HS-27A (cell line): ENCODE results near the gene SH3PXD2B.

ENCODE experiments used
- DNase-seq: peaks from one replicate; pipeline ENCODE4 v3.0.0-alpha.2; 2012; ENCODE audit warnings: low read depth, missing footprints

The SH3PXD2B gene

GRCh38 chr5:172453206-172453985 is 929 bp downstream of the SH3PXD2B start:
- no peak for DNase-seq

- DNase-seq = no peak
Measured at GRCh38 chr5:172452398-172453205, 1.7 kb downstream of the SH3PXD2B start.

GRCh38 chr5:172451771-172452197 is 2.5 kb downstream of the SH3PXD2B start:
- DNase-seq = no peak

GRCh38 chr5:172450861-172451695 is 3.2 kb downstream of the SH3PXD2B start:
- no peak for DNase-seq

- DNase-seq = no peak
Measured at GRCh38 chr5:172450453-172450852, 3.9 kb downstream of the SH3PXD2B start.

- no peak for DNase-seq
Measured at GRCh38 chr5:172448999-172449398, 5.3 kb downstream of the SH3PXD2B start.

GRCh38 chr5:172447646-172448365 is 6.5 kb downstream of the SH3PXD2B start:
- DNase-seq = no peak

- DNase-seq = no peak
Measured at GRCh38 chr5:172446336-172447051, 7.8 kb downstream of the SH3PXD2B start.

- no peak for DNase-seq
Measured at GRCh38 chr5:172445866-172446265, 8.5 kb downstream of the SH3PXD2B start.

GRCh38 chr5:172444626-172445365 is 9.5 kb downstream of the SH3PXD2B start:
- DNase-seq = no peak

GRCh38 chr5:172444110-172444510 is 10.2 kb downstream of the SH3PXD2B start:
- no peak for DNase-seq

GRCh38 chr5:172443441-172444109 is 10.8 kb downstream of the SH3PXD2B start:
- no peak for DNase-seq

- no peak for DNase-seq
Measured at GRCh38 chr5:172442592-172442991, 11.7 kb downstream of the SH3PXD2B start.

GRCh38 chr5:172441262-172441751 is 13.0 kb downstream of the SH3PXD2B start:
- no peak for DNase-seq

- no peak for DNase-seq
Measured at GRCh38 chr5:172440486-172440885, 13.8 kb downstream of the SH3PXD2B start.

GRCh38 chr5:172439785-172440477 is 14.4 kb downstream of the SH3PXD2B start:
- DNase-seq = no peak

- no peak for DNase-seq
Measured at GRCh38 chr5:172438319-172438668, 16.0 kb downstream of the SH3PXD2B start.

- no peak for DNase-seq
Measured at GRCh38 chr5:172437445-172438318, 16.6 kb downstream of the SH3PXD2B start.
